H1 (cell line): ENCODE data around the gene IDUA. TPM values are rescaled to one million over a fixed set of nuclear protein-coding genes. Genes with fewer than 3 reads are reported as not detected.

Experiments
- CTCF ChIA-PET: fragments of 300-600 bp; sonication (Branson Sonifier 250); formaldehyde crosslinking; loops from one replicate; lab custom pipeline; 2021; ENCODE audit not compliant: partially characterized antibody; lab: Charles Lee
- POLR2A ChIA-PET: fragments of 300-600 bp; sonication (Branson Sonifier 250); formaldehyde crosslinking; loops from one replicate; lab custom pipeline; 2021; ENCODE audit warnings: inconsistent platforms; ENCODE audit not compliant: partially characterized antibody; lab: Charles Lee
- DNase-seq, 2 experiments: peaks; one replicate each; pipeline versions ENCODE4 v3.0.0 to v3.0.0-alpha.2; 2010 to 2022; ENCODE audit warnings: low spot score in 2 of 2, low read depth in 1 of 2, mixed read lengths in 1 of 2
- FAIRE-seq: peaks from 2 replicates; lab custom pipeline; 2011; peaks lifted over from hg19 to GRCh38; lab: Jason Lieb, UNC
- H2AFZ ChIP-seq: 2 replicates; pipeline ENCODE4 v1.8.1; 2012; ENCODE audit warnings: low read length, inconsistent platforms
- H2AK5ac ChIP-seq: 2 replicates; pipeline ENCODE4 v1.6.1; 2013; ENCODE audit warnings: low read depth, low read length
- H2BK120ac ChIP-seq: replicated peaks from 2 replicates; pipeline ENCODE3; 2013; ENCODE audit warnings: low read depth, low read length, inconsistent platforms
- H2BK12ac ChIP-seq: 2 replicates; pipeline ENCODE4 v1.6.1; 2013; ENCODE audit warnings: low read depth, low read length
- H2BK15ac ChIP-seq: 2 replicates; pipeline ENCODE4 v1.6.1; 2013; ENCODE audit warnings: low read length
- H2BK20ac ChIP-seq: 2 replicates; pipeline ENCODE4 v1.6.1; 2013; ENCODE audit warnings: low read length
- H2BK5ac ChIP-seq: 2 replicates; pipeline ENCODE4 v1.6.1; 2013; ENCODE audit warnings: low read depth, low read length
- H3K14ac ChIP-seq: 2 replicates; pipeline ENCODE4 v1.6.1; 2013; ENCODE audit warnings: inconsistent platforms; ENCODE audit not compliant: insufficient read length
- H3K18ac ChIP-seq: 2 replicates; pipeline ENCODE4 v1.6.1; 2013; ENCODE audit warnings: low read length; ENCODE audit errors: extremely low read depth
- H3K23ac ChIP-seq: 2 replicates; pipeline ENCODE4 v1.6.1; 2013; ENCODE audit warnings: inconsistent platforms; ENCODE audit not compliant: insufficient read length
- H3K23me2 ChIP-seq: 2 replicates; pipeline ENCODE4 v1.6.1; 2013; ENCODE audit warnings: low read depth, low read length
- H3K27ac ChIP-seq: 2 replicates; pipeline ENCODE4 v1.6.1; 2011; ENCODE audit warnings: low read depth, low read length, inconsistent platforms
- H3K27me3 ChIP-seq, 4 experiments: replicated peaks in 1 of 4; 1 replicate in 1 of 4; 2 replicates in 3 of 4; pipeline versions ENCODE4 v1.6.1 to v1.8.1; 2011 to 2013; ENCODE audit warnings: low read length in 3 of 4, mild to moderate bottlenecking in 3 of 4, inconsistent platforms in 2 of 4, mixed read lengths in 2 of 4, moderate library complexity in 1 of 4; ENCODE audit not compliant: control insufficient read depth in 3 of 4, insufficient read depth in 3 of 4; ENCODE audit errors: extremely low read depth in 1 of 4
- H3K36me3 ChIP-seq, 4 experiments: 2 replicates each; pipeline versions ENCODE4 v1.6.1 to v1.8.1; 2011 to 2013; ENCODE audit warnings: mild to moderate bottlenecking in 4 of 4, low read length in 3 of 4, moderate library complexity in 2 of 4, control low read depth in 1 of 4, inconsistent platforms in 1 of 4; ENCODE audit not compliant: insufficient read depth in 4 of 4, control insufficient read depth in 2 of 4
- H3K4ac ChIP-seq: replicated peaks from 2 replicates; pipeline ENCODE3; 2013; ENCODE audit warnings: low read length, low read depth, mixed read lengths, inconsistent platforms; ENCODE audit not compliant: insufficient read length
- H3K4me1 ChIP-seq, 4 experiments: replicated peaks in 1 of 4; 1 replicate in 1 of 4; 2 replicates in 3 of 4; pipeline versions ENCODE4 v1.6.1 to v1.8.1; 2011 to 2013; ENCODE audit warnings: low read length in 3 of 4, inconsistent platforms in 2 of 4, mixed read lengths in 1 of 4; ENCODE audit not compliant: insufficient read depth in 4 of 4, control insufficient read depth in 3 of 4
- H3K4me2 ChIP-seq, 2 experiments: 2 replicates each; pipeline versions ENCODE4 v1.6.1 to v1.8.1; 2011 to 2013; ENCODE audit warnings: low read depth in 2 of 2, low read length in 2 of 2, control low read depth in 1 of 2, inconsistent platforms in 1 of 2, mild to moderate bottlenecking in 1 of 2; ENCODE audit not compliant: insufficient read depth in 1 of 2
- H3K4me3 ChIP-seq, 4 experiments: fragments of 200-600, 300-600 bp in 1 of 4; sonication (generic), shearing (Covaris generic), sonication (Bioruptor Twin) in 1 of 4; 2 replicates each; pipeline versions ENCODE4 v1.5.1 to v1.8.1; 2011 to 2016; ENCODE audit warnings: low read length in 4 of 4, low read depth in 3 of 4, control low read depth in 2 of 4, inconsistent platforms in 2 of 4, mild to moderate bottlenecking in 2 of 4, mixed read lengths in 1 of 4, moderate library complexity in 1 of 4; ENCODE audit not compliant: insufficient read depth in 2 of 4; ENCODE audit errors: extremely low read depth in 1 of 4
- H3K56ac ChIP-seq: replicated peaks from 2 replicates; pipeline ENCODE3; 2013; ENCODE audit warnings: low read depth, mild to moderate bottlenecking, mixed read lengths, low read length, inconsistent platforms; ENCODE audit not compliant: insufficient read length
- H3K79me1 ChIP-seq: 2 replicates; pipeline ENCODE4 v1.6.1; 2013; ENCODE audit warnings: low read depth, low read length, control low read depth
- H3K79me2 ChIP-seq, 2 experiments: 2 replicates each; pipeline versions ENCODE4 v1.6.1 to v1.8.1; 2012 to 2013; ENCODE audit warnings: low read length in 2 of 2, mild to moderate bottlenecking in 2 of 2, inconsistent platforms in 1 of 2; ENCODE audit not compliant: insufficient read depth in 2 of 2, control insufficient read depth in 1 of 2
- H3K9ac ChIP-seq, 4 experiments: replicated peaks in 1 of 4; 1 replicate in 1 of 4; 2 replicates in 3 of 4; pipeline versions ENCODE4 v1.6.1 to v1.8.1; 2011 to 2013; ENCODE audit warnings: low read depth in 3 of 4, low read length in 3 of 4, control low read depth in 2 of 4, mild to moderate bottlenecking in 2 of 4, moderate library complexity in 2 of 4, inconsistent platforms in 1 of 4; ENCODE audit errors: extremely low read depth in 1 of 4
- H3K9me3 ChIP-seq, 2 experiments: 2 replicates each; pipeline versions ENCODE4 v1.6.1 to v1.8.1; 2012 to 2013; ENCODE audit warnings: mild to moderate bottlenecking in 2 of 2, moderate library complexity in 2 of 2, control low read depth in 1 of 2, inconsistent platforms in 1 of 2, low read depth in 1 of 2, low read length in 1 of 2, mixed read lengths in 1 of 2; ENCODE audit not compliant: insufficient read depth in 2 of 2
- H4K20me1 ChIP-seq, 2 experiments: replicated peaks in 1 of 2; 2 replicates each; pipeline versions ENCODE3 to v1.8.1; 2011 to 2013; ENCODE audit warnings: inconsistent platforms in 2 of 2, low read length in 2 of 2, mild to moderate bottlenecking in 1 of 2; ENCODE audit not compliant: insufficient read depth in 2 of 2, control insufficient read depth in 1 of 2
- H4K5ac ChIP-seq: 2 replicates; pipeline ENCODE4 v1.6.1; 2013; ENCODE audit warnings: low read length, low read depth, mixed read lengths, inconsistent platforms; ENCODE audit not compliant: insufficient read length
- H4K8ac ChIP-seq: 2 replicates; pipeline ENCODE4 v1.8.0; 2013; ENCODE audit warnings: mild to moderate bottlenecking, moderate library complexity, low read length, inconsistent platforms; ENCODE audit not compliant: insufficient read depth; ENCODE audit errors: extremely low read depth
- H4K91ac ChIP-seq: replicated peaks from 2 replicates; pipeline ENCODE3; 2013; ENCODE audit warnings: low read length, mixed read lengths, inconsistent platforms; ENCODE audit not compliant: insufficient read length
- CHD2 ChIP-seq: IDR thresholded peaks from 2 replicates; pipeline ENCODE4 v1.6.1; 2012; ENCODE audit warnings: low read length, improper control_type of control experiment
- GABPA ChIP-seq: IDR thresholded peaks from 2 replicates; pipeline ENCODE4 v1.6.1; 2011; ENCODE audit warnings: mild to moderate bottlenecking, low read length, moderate library complexity, borderline replicate concordance; ENCODE audit not compliant: insufficient read depth
- HDAC2 ChIP-seq, 2 experiments: fragments of 300-600 bp in 1 of 2; sonication (generic) in 1 of 2; IDR thresholded peaks; 2 replicates each; pipeline ENCODE4 v1.6.1; 2011 to 2012; ENCODE audit warnings: low read depth in 2 of 2, low read length in 2 of 2, mild to moderate bottlenecking in 2 of 2, moderate library complexity in 2 of 2, borderline replicate concordance in 1 of 2, inconsistent platforms in 1 of 2
- KDM4A ChIP-seq: IDR thresholded peaks from one replicate; pipeline ENCODE4 v1.7.1; 2012; ENCODE audit warnings: low read depth, mild to moderate bottlenecking, moderate library complexity, low read length, inconsistent platforms; ENCODE audit not compliant: severe bottlenecking
- SIRT6 ChIP-seq: IDR thresholded peaks from one replicate; pipeline ENCODE4 v1.7.1; 2012; ENCODE audit warnings: low read length, inconsistent platforms
- TAF1 ChIP-seq: IDR thresholded peaks from 2 replicates; pipeline ENCODE4 v1.6.1; 2011; ENCODE audit warnings: mild to moderate bottlenecking, low read depth, low read length
- TCF12 ChIP-seq: IDR thresholded peaks from 2 replicates; pipeline ENCODE4 v1.6.1; 2011; ENCODE audit warnings: low read depth, mild to moderate bottlenecking, low read length
- WGBS, 2 experiments: shearing (Covaris generic) in 1 of 2; methylation state at CpG; one replicate each; pipeline versions ENCODE4 v1.1.6 to v1.1.7; 2013 to 2015; ENCODE audit warnings: low lambda C conversion rate in 2 of 2, mixed read lengths in 2 of 2, inconsistent platforms in 1 of 2, low coverage in 1 of 2, missing lambda C conversion rate in 1 of 2; ENCODE audit not compliant: insufficient replicate concordance in 2 of 2, insufficient coverage in 1 of 2, insufficient read length in 1 of 2; ENCODE audit errors: extremely low coverage in 1 of 2, missing lambda C conversion rate in 1 of 2; 5-methylcytosine and 5-hydroxymethylcytosine counted together
- polyA plus RNA-seq, 7 experiments: library from polyadenylated mRNA; depleted of rRNA in 3 of 7; stranded (reverse) in 5 of 7; unstranded in 2 of 7; fragments of >200 nt in 5 of 7; fragments of 200-250 nt in 2 of 7; gene quantifications; 1 replicate in 5 of 7; 2 replicates in 1 of 7; 4 replicates in 1 of 7; pipeline versions ENCODE4 v1.2.1 to v1.2.3, GENCODE V29; 2011 to 2013; ENCODE audit warnings: missing spikeins in 2 of 7, mixed read lengths in 2 of 7
- total RNA-seq: library from RNA; stranded (reverse); fragmentation: NEBNext Ultra II Directional; extraction: Animal tissue kit (Norgen Biotek cat#: 25700); gene quantifications from 2 replicates; pipeline ENCODE4 v1.2.1, GENCODE V29; 2021

IDUA gene
- total and polyA plus RNA-seq, 2 of the 8 experiments (the other 6 are each of a cell fraction or from before 2014, with no cell fraction given): 2.8 to 4.8 TPM

- Histone ChIP-seq H3K14ac (no peak overlapping the region), H4K5ac (no peak overlapping the region), H3K18ac (no peak overlapping the region), H3K4ac (peak overlapping the region; percentile 53), H3K23ac (no peak overlapping the region), H3K4me2 (0 out of 4 replicates have a peak overlapping the region, but pooled peaks of 1 of the 2 experiments have one; percentile 2), H3K4me1 (peaks cover 0 to 26% (median 15%) of the 10 kb centered on the region in 4 experiments; a peak in 6 of 7 replicates), H2BK120ac (no peak overlapping the region), H3K9ac (no peak overlapping the region), H2AK5ac (0 out of 2 replicates have a peak overlapping the region, but pooled peaks have one; percentile 65), H4K20me1 (peaks cover 0 to 2% of the 10 kb centered on the region in 2 experiments), H3K9me3 (no peaks in the 10 kb centered on the region), H3K4me3 (no peak overlapping the region), H2AFZ (no peak overlapping the region), H3K27ac (no peak overlapping the region), H2BK20ac (no peak overlapping the region), H4K91ac (no peak overlapping the region), H3K27me3 (peaks cover 0 to 5% (median 0%) of the 10 kb centered on the region in 4 experiments; a peak in 3 of 7 replicates), H3K23me2 (peaks cover 14% of the 10 kb centered on the region), H3K79me2 (no peaks in the 10 kb centered on the region), H2BK15ac (no peak overlapping the region), H4K8ac (peak overlapping the region; percentile 80; the same call in 1 of the 2 replicates), H2BK12ac (no peak overlapping the region), H2BK5ac (no peak overlapping the region), H3K79me1 (no peaks in the 10 kb centered on the region), H3K36me3 (no peaks in the 10 kb centered on the region), H3K56ac (no peak overlapping the region)
- ChIA-PET CTCF (interaction anchor here (0.8 kb wide), 1 partner anchor 12 kb away, joined by 3 read pairs; no protein-coding TSS in a partner anchor), POLR2A (no interaction called here)
- no peak for DNase-seq
- no peak for TF ChIP-seq HDAC2 (IDR thresholded peaks at IDR 0.05; ENCODE audit: borderline replicate concordance in 1 of 2, low read depth in 2 of 2, low read length in 2 of 2)
- TF ChIP-seq KDM4A: no peak
- no peak for TF ChIP-seq GABPA
- no peak for TF ChIP-seq SIRT6
- TF ChIP-seq CHD2: no peak
- no peak for TF ChIP-seq TAF1
- no peak for TF ChIP-seq TCF12
- WGBS, 2 experiments: 92% methylated on average over 8 of the region's 8 CpGs; no CpG with 5 or more reads in 1 of the 2 experiments
- FAIRE-seq: no peak
Observed at GRCh38 chr4:1041936-1042330, 55.1 kb downstream of the IDUA start.
